NCI-H2196 treated with DMSO at 0.1 percent for 48 hours (cell line): ENCODE measurements around the gene KIF9.
"Not testable (repeated sequence)": the region's sequence is repeated elsewhere in the genome, so short reads cannot be mapped to it uniquely, and the experiment has no call there.

ENCODE experiments used
- DNase-seq: peaks from one replicate; lab custom pipeline; 2025; ENCODE audit not compliant: unreplicated experiment; lab: John Stamatoyannopoulos, UW

Gene KIF9

DNA sequence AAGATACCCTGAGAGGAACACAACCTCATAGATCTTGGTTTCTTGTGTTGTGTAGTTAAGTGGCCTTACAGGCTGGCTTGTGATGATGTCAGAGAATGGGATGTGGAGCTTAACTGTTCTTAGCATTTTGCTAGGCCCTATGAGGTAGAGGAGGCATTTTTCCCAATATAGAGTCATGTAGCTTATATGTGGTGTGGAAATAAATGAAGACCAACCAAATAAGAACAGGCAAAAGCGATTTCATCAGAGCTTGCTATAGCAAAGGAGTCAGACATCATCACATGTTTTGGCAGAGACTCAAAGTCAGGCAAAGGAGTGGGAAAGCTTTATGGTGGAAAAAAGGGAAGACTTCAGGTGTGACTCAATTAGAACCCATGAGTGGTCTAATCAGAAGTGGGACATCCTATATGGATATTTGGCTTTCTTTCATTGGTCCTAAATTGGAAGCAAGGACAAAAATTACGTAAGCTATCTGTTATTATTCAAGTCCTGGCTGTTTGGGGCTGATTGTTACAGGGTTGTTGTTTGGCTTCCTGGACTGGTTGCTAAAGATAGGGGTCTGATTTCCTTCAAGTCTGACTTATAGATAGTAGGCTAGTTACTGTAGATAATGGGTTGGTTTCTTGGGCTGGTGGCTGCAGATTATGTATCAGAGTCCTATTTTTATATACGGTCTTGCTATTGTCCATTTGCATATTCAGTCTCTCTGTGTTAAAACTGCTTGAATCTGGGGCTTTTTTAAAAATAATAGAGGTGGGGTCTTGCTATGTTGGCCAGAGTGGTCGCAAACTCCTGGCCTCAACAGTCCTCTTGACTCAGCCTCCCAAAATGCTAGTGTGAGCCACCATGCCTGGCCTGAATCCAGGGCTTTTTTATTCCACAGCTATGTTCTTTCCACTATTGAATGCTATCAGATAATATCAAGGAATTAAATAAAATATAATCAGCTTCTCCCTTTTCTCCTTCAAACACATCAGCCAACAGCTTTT lies 88.4 kb downstream of the KIF9 start:
- no peak for DNase-seq

GRCh38 chr3:47186285-47186684 lies 96.3 kb downstream of the KIF9 start:
- no peak for DNase-seq

DNA sequence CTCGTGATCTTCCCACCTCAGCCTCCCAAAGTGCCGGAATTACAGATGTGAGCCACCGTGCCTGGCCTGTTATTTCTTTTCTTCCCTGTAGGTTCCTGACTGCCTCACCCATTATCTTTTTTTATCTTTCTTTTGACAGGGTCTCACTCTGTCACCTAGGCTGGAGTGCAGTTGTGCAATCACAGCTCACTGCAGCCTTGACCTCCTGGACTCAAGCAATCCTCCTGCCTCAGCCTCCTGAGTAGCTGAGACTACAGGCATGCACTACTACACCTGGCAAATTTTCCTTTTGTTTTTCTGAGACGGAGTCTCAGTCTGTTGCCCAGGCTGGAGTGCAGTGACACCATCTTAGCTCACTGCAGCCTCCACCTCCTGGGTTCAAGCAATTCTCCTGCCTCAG lies 100.9 kb downstream of the KIF9 start:
- DNase-seq = not testable (repeated sequence)

DNA sequence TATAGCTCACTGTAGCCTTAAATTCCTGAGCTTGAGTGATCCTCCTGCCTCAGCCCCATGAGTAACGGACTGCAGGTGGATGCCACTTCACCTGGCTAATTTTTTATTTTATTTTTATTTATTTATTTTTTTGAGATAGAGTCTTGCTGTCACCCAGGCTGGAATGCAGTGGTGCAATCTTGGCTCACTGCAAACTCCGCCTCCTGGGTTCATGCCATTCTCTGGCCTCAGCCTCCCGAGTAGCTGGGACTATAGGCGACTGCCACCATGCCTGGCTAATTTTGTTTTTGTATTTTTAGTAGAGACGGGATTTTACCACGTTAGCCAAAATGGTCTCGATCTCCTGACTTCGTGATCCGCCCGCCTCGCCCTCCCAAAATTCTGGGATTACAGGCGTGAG lies 102.6 kb downstream of the KIF9 start:
- not testable (repeated sequence) for DNase-seq
